ENCODE data around the gene NXF1. TPM values are rescaled to one million over a fixed set of nuclear protein-coding genes. Genes with fewer than 3 reads are reported as not detected.

The NXF1 gene
- total and polyA plus RNA-seq, 2 of the 13 experiments (the other 11 are each of a cell fraction or from before 2014, with no cell fraction given): 30.4 to 30.9 TPM

GRCh38 chr11:62844154-62844553, 38.9 kb upstream of the NXF1 start:
- no peak for DNase-seq (ENCODE audit: low spot score)
- FAIRE-seq: no peak

More at GRCh38 chr11:62844154-62844553, 38.9 kb upstream of the NXF1 start:
- no TSS peak for BruUV-seq (replicated peaks)
- Histone ChIP-seq H3K4me3 (replicated peaks in 1 of 3; ENCODE audit: insufficient read depth in 1 of 3, low read depth in 2 of 3, low read length in 3 of 3) (no peak overlapping the region), H3K9ac (ENCODE audit: insufficient read depth, low read depth, low read length) (no peak overlapping the region), H3K36me3 (replicated peaks in 1 of 2; ENCODE audit: control insufficient read depth in 1 of 2, insufficient read depth in 2 of 2, low read length in 2 of 2) (no peaks in the 10 kb centered on the region), H3K9me3 (ENCODE audit: low read length) (no peaks in the 10 kb centered on the region), H3K79me2 (ENCODE audit: insufficient read depth, low read length) (peaks cover 2% of the 10 kb centered on the region), H3K27me3 (ENCODE audit: control insufficient read depth in 1 of 2, insufficient read depth in 2 of 2, low read length in 2 of 2) (no peaks in the 10 kb centered on the region; a peak in 1 of 5 replicates), H2AFZ (ENCODE audit: low read length) (no peak overlapping the region), H3K4me1 (ENCODE audit: insufficient read depth, low read length) (peaks cover 37% of the 10 kb centered on the region), H3K27ac (ENCODE audit: extremely low read length, insufficient read depth, low read length) (no peak overlapping the region), H4K20me1 (ENCODE audit: insufficient read depth, low read length) (no peaks in the 10 kb centered on the region), H3K4me2 (ENCODE audit: low read depth, low read length) (no peak overlapping the region)
- intact Hi-C loops (cut with micrococcal nuclease; ENCODE audit: unreplicated experiment): loop anchor here (5.0 kb wide), 1 partner anchor 117 kb away; the partner anchor contains the start of genes HNRNPUL2 and TTC9C
- ChIA-PET CTCF (ENCODE audit: low intra/inter-chr PET ratio, low total read pairs) (no interaction called here), POLR2A (interaction anchor here (1.0 to 4.9 kb wide), 3 partner anchors 12 to 91 kb away, joined by 4 to 51 read pairs (median 6); partner anchors contain the start of genes STX5, TEX54 and ZBTB3)
- no peak for ATAC-seq
- TF ChIP-seq SKI (IDR thresholded peaks at IDR 0.05; ENCODE audit: partially characterized antibody): no peak
- no peak for TF ChIP-seq FOXP1 (IDR thresholded peaks at IDR 0.05)
- no peak for TF ChIP-seq FOXP1 (CRISPR knock-in tag; IDR thresholded peaks at IDR 0.05)
- TF ChIP-seq SOX5 (CRISPR knock-in tag; IDR thresholded peaks at IDR 0.05; ENCODE audit: borderline replicate concordance): no peak
- TF ChIP-seq DNMT3B (CRISPR knock-in tag; conservative IDR thresholded peaks at IDR 0.05): no peak
- TF ChIP-seq ZHX2 (IDR thresholded peaks at IDR 0.05; ENCODE audit: low read depth): no peak
- no peak for TF ChIP-seq ZHX2 (CRISPR knock-in tag; IDR thresholded peaks at IDR 0.05; ENCODE audit: borderline replicate concordance)
- TF ChIP-seq MATR3 (CRISPR knock-in tag; IDR thresholded peaks at IDR 0.05): no peak
- TF ChIP-seq JDP2 (CRISPR knock-in tag; IDR thresholded peaks at IDR 0.05; ENCODE audit: borderline replicate concordance): no peak
- no peak for TF ChIP-seq DMAP1 (CRISPR knock-in tag; IDR thresholded peaks at IDR 0.05)
- no peak for TF ChIP-seq KLF12 (CRISPR knock-in tag; IDR thresholded peaks at IDR 0.05; ENCODE audit: borderline replicate concordance)
- no peak for TF ChIP-seq RFXAP (CRISPR knock-in tag; IDR thresholded peaks at IDR 0.05; ENCODE audit: borderline replicate concordance)
- no peak for TF ChIP-seq ZHX1 (CRISPR knock-in tag; IDR thresholded peaks at IDR 0.05; ENCODE audit: low read depth)
- TF ChIP-seq SIX4 (CRISPR knock-in tag; IDR thresholded peaks at IDR 0.05): no peak
- no peak for TF ChIP-seq HNRNPUL1 (IDR thresholded peaks at IDR 0.05; ENCODE audit: low read depth, low read length)
- no peak for TF ChIP-seq KMT2B (CRISPR knock-in tag; IDR thresholded peaks at IDR 0.05)
- no peak for TF ChIP-seq KMT2A (CRISPR knock-in tag; IDR thresholded peaks at IDR 0.05)
- no peak for TF ChIP-seq U2AF2 (IDR thresholded peaks at IDR 0.05; ENCODE audit: low read depth, low read length)
- no peak for TF ChIP-seq RBAK (CRISPR knock-in tag; IDR thresholded peaks at IDR 0.05)
- TF ChIP-seq FOSL1 (CRISPR knock-in tag; IDR thresholded peaks at IDR 0.05; ENCODE audit: borderline replicate concordance): no peak
- 96% methylated on average over 3 of the region's 3 CpGs for WGBS (ENCODE audit: low lambda C conversion rate)
- in situ Hi-C loops (cut with HindIII; ENCODE audit: extremely low pct_ligation_motif_present, low pct_unique_long_range_greater_than_20kb): no loop called here
